Measurements from ENCODE around the gene KTN1.

DNA sequence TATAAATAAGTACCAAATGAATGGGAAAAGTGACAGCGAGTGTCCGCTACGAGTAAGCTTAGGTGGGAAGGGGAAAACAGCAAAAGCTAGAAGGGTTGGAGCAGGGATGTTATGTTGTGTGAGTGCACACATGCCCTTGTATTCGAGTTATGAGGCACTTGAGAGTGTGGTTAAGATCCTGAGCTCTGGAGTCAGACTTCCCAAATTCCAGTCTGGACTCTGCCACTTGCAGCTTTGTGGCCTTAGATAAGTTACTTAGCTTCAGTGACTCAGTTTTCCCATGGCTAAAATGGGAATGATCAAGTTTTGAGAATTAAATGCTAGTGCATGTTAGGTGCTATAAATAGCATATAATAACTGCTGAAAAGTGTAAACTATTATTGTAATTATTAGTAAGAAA lies 44.9 kb downstream of the KTN1 start:
- no peak for TF ChIP-seq TCF4 (CRISPR knock-in tag; IDR thresholded peaks at IDR 0.05; ENCODE audit: borderline replicate concordance)
- TF ChIP-seq RARB (CRISPR knock-in tag; IDR thresholded peaks at IDR 0.05), result no peak
- TF ChIP-seq ZNF8 (CRISPR knock-in tag; IDR thresholded peaks at IDR 0.05), result no peak
- TF ChIP-seq PATZ1 (CRISPR knock-in tag; IDR thresholded peaks at IDR 0.05; ENCODE audit: borderline replicate concordance), result no peak
- TF ChIP-seq ZFP3 (CRISPR knock-in tag; IDR thresholded peaks at IDR 0.05), result no peak
- no peak for TF ChIP-seq GLIS3 (CRISPR knock-in tag; IDR thresholded peaks at IDR 0.05)
- no peak for TF ChIP-seq ARNTL (CRISPR knock-in tag; IDR thresholded peaks at IDR 0.05; ENCODE audit: borderline replicate concordance, low read depth)
- TF ChIP-seq ISL1 (CRISPR knock-in tag; IDR thresholded peaks at IDR 0.05), result no peak
- no peak for TF ChIP-seq CSRNP3 (CRISPR knock-in tag; IDR thresholded peaks at IDR 0.05)
- no peak for TF ChIP-seq CSDC2 (CRISPR knock-in tag; IDR thresholded peaks at IDR 0.05)
- no peak for TF ChIP-seq TOX (CRISPR knock-in tag; IDR thresholded peaks at IDR 0.05; ENCODE audit: borderline replicate concordance)
- TF ChIP-seq, protein P1, sequence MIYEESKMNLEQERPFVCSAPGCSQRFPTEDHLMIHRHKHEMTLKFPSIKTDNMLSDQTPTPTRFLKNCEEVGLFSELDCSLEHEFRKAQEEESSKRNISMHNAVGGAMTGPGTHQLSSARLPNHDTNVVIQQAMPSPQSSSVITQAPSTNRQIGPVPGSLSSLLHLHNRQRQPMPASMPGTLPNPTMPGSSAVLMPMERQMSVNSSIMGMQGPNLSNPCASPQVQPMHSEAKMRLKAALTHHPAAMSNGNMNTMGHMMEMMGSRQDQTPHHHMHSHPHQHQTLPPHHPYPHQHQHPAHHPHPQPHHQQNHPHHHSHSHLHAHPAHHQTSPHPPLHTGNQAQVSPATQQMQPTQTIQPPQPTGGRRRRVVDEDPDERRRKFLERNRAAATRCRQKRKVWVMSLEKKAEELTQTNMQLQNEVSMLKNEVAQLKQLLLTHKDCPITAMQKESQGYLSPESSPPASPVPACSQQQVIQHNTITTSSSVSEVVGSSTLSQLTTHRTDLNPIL (CRISPR knock-in tag; IDR thresholded peaks at IDR 0.05; ENCODE audit: low read depth), result no peak
- TF ChIP-seq ESRRG (CRISPR knock-in tag; IDR thresholded peaks at IDR 0.05), result no peak
- TF ChIP-seq ZFP30 (CRISPR knock-in tag; IDR thresholded peaks at IDR 0.05), result no peak
